ENCODE measurements around the gene SAPCD1.
"Not testable (repeated sequence)": the region's sequence is repeated elsewhere in the genome, so short reads cannot be mapped to it uniquely, and the experiment has no call there.

Gene SAPCD1

DNA sequence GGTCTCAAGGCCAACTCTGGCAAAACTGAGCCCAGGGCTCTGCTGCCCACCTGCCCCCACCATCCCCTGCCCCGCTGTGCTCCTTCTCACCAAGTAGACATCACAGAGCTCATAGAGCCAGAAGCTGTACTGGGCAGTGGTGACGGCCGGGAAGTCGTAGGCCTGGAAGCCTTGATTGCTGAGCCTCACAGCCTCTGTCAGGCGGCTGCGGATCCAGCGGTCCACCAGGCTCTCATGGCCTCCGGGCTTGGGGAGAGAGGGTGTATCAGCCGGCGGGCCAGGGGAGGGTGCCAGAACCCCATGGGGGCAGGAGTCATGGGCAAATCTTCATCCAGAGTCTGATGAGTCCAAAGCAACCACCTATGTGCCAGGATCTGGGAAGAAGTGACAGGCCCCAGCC lies 17.5 kb downstream of the SAPCD1 start:
- no peak for DNase-seq

DNA sequence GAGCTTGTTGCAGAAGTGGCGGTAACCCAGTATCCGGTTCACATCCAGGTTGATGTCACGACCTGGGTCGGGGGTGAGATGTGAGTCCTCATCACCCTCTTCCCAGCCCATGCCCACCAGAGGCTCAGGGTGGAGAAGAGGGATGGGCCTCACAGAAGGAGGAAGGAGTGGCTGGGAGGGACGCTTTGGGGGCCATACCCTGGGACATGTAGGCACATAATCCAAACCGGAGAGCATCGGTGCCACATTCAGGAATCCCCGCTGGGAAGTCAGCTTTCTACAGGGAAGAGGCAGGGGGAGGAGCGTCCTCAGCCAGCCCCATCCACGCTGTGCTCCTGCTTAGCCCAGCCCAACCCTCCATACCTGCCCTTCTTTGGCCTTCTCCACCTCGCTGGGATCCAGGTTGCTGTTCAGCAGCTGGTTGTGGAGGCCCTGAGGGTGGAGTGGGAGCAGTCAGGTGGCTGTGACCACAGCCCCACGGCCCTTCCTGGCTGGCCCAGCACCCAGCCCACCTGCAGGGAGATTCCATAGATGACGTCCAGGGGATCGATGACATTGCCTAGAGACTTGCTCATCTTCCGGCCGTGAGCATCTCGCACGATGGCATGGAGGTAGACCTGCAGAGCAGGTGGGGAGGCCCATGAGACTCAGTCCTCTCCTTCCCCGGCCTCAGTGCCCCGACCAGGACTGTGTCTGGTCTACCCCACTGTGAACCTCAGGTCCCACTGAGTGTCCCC lies 18.2 kb downstream of the SAPCD1 start:
- DNase-seq: no peak

DNA sequence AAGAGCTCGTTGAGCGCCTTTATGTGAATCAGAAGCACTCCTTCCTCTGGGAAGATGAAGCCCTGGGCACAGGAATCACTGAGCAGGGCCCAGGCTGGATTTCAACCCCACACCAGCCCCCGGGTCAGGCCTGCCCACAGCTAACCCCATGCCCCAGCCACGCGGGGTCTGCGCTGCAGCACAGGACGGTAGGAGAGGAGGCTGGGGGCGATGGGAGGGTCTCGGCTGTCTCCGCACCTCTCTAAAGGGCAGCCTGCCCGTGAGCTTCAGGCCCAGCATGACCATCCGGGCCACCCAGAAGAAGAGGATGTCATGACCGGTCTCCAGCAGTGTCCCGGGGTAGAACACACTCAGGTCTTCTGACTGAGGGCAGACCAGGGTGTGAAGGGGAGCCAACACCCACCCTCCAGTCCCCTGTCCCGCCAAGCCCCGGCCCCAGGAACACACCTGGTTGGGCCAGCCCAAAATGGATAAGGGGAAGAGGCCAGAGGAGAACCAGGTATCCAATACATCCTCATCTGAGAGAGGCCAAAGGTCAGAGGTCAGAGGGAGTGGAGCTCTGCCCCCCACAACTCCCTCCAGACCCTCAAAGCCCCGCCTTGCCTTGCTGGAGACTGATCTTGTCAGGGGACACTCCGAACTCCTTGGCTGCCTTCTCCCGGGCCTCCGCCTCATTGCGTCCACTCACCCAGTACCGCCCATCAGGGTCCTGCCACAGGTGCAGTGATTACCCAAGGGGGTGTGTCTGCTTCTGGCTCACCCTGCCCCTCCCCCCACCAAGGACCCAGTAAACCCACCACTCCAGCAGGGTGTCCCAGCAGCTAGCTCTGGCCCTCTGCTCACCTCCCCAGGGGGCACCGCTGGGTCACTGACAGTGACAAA lies 19.0 kb downstream of the SAPCD1 start:
- DNase-seq: no peak

DNA sequence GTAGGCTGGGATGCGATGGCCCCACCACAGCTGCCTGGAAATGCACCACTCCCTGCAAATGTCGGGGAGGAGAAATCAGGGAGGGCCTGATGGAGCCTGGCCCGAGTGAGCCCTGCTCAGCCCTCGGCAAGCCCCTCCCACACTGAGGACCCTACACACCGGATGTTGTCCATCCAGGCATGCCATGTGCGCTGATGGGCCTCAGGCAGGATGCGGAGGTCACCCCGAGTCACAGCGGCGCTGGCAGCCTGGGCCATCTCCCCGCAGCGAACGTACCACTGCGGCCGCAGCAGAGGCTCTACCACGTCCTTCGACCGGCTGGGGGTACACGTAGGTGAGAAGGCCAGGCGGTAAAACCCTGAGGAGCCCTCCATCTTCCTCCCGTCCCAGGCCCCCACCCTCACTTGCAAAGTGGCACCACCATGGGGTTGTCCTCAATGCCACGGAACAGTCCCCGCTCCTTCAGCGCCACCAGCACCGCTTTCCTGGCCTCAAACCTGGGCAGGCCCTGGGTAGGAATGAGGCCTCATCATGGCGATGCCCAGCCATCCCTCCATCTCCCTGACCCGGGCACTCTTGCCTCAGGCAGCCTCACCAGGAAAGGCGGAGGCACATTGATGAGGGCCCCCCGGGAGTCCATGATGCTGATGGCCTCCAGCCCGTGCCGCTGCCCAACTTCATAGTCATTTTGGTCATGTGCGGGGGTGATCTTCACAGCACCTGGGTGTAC lies 19.8 kb downstream of the SAPCD1 start:
- peak; percentile 47 for DNase-seq

- DNase-seq: no peak
Measured at GRCh38 chr6:31784098-31784925, 21.9 kb downstream of the SAPCD1 start.

DNA sequence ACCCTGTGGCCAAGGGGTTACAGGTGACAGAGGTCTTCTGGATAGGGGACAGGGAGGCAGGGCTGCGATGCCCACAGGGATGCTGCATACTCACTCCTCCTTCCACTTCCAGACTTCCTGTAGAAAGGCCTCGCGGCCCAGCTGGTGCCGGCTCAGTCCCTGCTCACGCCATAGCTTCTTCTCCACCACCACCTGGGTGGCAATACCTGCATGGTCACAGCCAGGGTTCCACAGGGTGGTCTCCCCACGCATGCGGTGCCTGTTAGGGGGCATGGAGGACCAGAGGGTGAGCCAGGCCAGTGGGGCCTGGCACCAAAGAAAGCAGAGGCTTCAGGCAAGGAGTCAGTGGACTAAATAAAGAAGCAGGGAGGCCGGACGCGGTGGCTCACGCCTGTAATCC lies 23.0 kb downstream of the SAPCD1 start:
- no peak for DNase-seq

DNA sequence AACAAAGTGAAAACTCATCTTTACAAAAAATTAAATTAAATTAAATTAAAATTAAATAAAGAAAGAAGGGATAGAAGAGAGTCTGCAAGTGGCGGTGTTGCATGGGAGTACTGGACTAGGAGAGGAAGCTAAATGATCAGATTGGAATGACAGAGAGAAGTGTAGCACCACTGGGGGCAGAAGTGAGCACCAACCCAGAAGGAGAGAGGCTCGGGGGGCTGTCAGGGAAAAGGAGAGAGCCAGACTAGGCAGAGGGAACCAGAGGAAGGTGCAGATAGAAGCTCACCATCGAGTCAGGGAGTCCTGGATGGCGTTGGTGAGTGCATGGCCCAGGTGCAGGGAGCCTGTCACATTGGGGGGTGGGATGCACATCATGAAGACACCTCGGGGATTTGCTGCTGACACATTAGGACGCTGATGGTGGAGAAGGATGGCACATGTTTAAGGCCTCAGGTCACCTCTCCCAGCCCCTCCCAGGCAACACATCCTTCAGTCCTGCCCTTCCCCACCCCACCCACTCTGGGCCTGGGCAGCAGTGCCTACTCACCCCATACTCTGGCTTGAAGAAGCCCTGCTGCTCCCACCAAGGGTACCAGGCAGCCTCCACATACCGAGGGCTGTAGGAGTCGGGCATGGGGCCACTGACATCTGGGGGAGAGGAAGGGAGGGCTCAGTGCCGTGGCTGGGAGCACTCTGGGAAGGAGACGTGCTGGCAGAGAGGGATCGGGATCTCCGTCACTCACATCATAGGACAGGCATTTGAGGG lies 29.1 kb downstream of the SAPCD1 start:
- DNase-seq: peak; percentile 82

GRCh38 chr6:31792090-31792374 lies 29.6 kb downstream of the SAPCD1 start:
- no peak for DNase-seq

GRCh38 chr6:31792761-31793171 lies 30.3 kb downstream of the SAPCD1 start:
- DNase-seq: peak; percentile 83

DNA sequence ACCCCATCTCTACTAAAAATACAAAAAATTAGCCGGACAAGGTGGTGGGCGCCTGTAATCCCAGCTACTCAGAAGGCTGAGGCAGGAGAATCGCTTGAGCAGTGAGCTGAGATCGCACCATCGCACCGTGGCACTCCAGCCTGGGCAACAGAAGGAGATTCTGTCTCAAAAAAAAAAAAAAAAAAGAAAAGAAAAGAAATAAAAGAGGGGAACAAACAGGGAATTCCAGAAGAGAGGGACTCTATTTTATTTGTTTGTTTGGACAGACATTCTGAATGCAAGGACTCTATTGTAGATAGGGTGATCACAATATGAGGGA lies 31.4 kb downstream of the SAPCD1 start:
- DNase-seq: not testable (repeated sequence)

DNA sequence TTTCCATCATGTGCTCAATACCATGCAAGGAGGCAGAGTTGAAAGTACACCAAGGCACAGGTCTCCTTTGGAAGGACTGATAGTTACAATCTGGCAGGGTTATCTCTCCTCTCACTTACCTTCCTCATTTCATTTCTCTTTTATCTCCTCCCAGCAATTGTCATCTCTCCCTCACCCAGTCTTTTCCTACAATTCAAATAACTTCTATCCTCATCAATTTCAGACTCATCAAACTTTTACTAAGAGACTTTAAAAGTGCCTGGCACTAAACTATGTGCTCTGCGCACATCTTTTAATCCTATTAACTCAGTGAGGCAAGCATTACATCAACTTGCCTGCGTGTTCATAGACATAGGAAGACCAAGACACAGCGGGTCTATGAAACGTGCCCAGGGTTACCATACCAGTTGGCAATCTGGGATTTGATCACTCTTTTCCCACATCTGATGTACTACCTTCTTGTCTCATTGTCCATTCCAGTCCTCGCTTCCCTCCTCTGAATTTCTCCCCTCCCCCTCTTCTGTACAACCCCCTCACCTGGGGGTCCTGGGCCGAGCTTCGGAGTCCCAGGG lies 31.9 kb downstream of the SAPCD1 start:
- peak; percentile 57 for DNase-seq

- DNase-seq: no peak
Measured at GRCh38 chr6:31794866-31795615, 32.6 kb downstream of the SAPCD1 start.

DNA sequence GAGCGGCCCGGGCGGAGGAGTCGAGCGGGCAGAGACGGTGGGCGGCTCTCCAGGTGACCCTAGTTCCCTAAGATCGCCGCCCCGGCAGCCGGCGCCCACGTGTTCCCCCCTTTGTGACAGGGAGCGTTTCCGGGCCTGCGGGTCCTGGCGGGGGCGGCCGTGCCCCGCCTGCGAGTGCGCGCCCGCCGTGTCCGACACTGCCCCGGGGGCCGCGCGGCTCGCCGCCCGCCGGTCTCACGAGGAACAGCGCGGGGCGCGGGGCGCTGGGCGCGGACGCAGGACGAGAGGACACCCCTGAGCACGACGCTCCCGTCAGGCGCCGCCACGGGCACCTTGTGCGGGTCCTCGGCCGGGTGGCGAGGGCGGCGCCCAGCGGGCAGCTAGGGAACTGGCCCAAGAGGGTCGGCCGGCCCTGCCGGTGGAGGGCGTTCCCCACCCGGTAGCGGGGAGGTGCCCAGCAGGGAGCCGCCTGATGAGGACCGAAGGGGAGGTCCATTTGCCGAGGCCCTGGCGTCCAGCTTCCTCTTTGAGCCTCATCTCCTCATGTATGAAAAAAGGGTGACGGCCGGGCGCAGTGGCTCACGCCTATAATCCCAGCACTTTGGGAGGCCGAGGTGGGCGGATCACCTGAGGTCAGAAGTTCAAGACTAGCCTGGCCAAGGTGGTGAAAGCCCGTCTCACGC lies 33.3 kb downstream of the SAPCD1 start, which contains the start of gene VARS1:
VARS1 (minus strand) TSS at position 137 of the 683 bp plus-strand sequence. CDS start 535 bp downstream, outside the sequence.
- peak; percentile 97 for DNase-seq

GRCh38 chr6:31796993-31797385 lies 34.5 kb downstream of the SAPCD1 start:
- no peak for DNase-seq

GRCh38 chr6:31797588-31797987 lies 35.1 kb downstream of the SAPCD1 start:
- DNase-seq: no peak

- no peak for DNase-seq
Measured at GRCh38 chr6:31799781-31800180, 37.3 kb downstream of the SAPCD1 start.

GRCh38 chr6:31801031-31801927 lies 38.8 kb downstream of the SAPCD1 start:
- not testable (repeated sequence) for DNase-seq

DNA sequence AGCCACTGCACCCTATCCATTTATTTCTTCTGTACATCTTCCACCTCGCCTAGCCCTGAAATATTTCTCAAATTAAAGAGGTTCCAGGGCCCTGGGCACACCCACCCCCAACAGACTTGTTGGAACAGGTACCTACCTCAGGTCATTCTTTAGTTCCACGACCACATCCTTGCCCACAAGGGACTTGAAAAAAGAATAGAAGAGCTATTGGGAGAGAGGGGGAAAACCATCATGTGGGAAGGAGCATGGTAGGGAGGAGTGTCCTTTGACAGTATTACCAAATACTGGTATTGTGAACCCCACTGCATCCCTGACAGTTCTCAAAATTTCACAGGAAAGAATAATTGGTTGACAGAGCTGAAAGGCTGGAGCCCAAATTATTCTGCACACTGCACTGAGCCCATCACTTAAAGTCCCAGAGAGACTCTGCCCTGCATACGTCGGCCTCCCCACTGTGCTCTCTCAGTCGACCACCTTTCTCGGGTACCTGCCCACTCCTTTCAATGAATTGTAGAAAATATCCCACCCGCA lies 43.5 kb downstream of the SAPCD1 start:
- DNase-seq: no peak

All from islet precursor cell (in vitro differentiated cells).